Suppressor macrophage (primary cell): ENCODE measurements around the gene KYNU.

ENCODE experiments used
- DNase-seq, 4 experiments: peaks; one replicate each; pipeline ENCODE4 v3.0.0-alpha.2; 2020 to 2022

The KYNU gene

DNA sequence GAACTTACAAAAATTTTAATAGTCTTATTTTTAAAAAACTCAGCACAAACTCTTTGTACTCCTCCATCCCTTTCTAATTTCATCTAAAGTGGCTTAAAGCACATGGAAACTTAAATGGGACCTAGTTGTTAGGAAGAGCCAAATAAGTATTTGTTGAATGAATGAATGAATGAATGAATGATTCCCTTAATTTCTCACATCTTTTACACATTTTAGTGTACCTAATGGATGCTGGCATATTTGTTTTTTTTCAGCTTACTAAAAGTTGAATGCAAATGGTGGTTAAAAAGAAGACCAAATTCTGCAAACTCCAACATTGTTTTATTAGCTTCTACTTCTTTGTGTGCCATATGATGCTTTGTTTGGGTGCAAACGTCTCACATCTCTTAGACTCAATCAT is 89.6 kb downstream of the KYNU start:
- DNase-seq = no peak

GRCh38 chr2:142973160-142973821 is 95.8 kb downstream of the KYNU start:
- DNase-seq = no peak

DNA sequence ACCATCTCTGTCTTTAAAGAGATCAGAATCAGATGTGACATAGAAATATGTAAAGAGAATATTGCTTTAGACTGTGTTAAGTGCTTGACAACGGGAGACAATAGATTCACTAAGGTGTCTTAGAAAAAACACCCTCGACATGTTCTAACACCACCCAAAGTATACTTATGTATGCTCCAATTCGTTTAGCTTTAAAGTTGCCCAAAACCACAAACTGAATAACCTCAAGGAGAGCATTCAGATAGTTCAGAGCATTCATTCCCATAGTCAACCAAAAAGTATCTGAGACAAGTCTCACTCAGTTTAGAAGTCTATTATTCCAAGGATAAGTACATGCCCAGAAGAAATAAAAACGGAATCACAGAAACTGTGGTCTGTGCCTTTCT is 96.4 kb downstream of the KYNU start:
- no peak for DNase-seq

DNA sequence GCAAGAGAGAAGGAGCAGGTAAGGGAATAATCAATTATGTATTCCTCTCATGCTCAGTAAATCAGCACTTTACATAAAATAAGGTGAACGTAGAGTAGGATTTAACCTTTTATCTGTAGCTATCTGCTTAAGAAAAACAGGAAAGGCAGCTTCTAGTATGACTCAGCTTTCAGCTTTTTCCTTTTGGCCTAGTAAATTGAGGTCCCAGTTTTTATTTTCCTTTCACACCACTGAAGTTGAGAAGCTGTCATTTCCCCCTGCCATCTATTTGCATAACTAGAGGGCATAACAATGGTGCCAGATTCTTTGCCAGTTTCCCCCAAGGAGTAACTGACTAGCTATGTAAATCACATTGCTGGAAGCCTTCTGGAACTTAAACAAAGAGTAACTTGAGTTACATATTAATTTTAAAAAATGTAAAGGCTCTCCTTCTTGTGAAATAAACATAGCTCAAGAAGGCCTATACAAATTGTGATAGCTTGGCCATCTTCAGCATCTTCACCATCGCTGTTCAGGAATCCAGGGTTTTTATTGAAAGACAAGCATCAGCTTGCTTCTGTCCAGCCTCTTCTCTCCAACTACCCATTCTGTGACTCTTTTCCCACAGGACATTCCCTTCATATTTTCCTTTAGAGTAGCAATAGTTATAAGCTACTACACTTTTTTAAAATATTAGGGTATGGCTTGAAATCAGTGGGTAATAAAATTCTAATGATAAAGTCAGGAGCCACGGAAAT is 97.0 kb downstream of the KYNU start:
- peak in 1 of 4 experiments; percentile 4 for DNase-seq

GRCh38 chr2:142975239-142975638 is 97.8 kb downstream of the KYNU start:
- no peak for DNase-seq

DNA sequence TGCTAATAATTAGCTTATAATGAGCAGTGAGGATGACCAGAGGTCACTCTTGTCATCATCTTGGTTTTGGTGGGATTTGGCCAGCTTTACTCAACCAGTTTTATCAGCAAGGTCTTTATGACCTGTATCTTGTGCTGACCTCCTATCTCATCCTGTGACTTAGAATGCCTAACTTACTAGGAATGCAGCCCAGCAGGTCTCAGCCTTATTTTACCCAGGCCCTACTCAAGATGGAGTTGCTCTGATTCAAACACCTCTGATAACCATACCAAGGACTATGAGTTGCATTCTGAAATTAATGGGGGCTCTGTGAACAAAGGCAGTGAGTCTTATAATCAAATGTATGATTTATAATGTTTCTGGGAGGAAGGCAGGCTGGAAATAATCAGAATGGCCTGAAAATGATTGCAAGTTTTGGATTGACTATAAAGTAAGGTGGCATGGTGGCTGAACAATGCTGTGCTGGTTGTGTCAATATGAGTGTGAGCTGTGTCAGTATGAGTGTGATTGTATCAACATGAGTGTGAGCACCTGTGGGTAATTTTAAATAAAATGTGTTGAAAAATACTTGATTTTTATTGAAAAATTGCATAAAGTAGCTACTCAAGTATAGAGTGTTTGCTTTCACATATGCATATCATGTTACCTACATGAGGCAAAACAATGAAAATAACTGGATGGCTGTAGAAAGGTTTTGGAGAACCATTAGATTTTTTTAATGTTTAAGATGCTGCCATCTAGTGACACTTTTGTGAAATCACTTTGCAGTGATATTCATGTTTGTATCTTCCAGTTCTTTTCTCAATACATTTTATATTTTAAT is 103.0 kb downstream of the KYNU start:
- DNase-seq = peak in 3 of 4 experiments; percentile 28 to 57 (median 42)

GRCh38 chr2:142981069-142981378 is 103.6 kb downstream of the KYNU start:
- DNase-seq = no peak

DNA sequence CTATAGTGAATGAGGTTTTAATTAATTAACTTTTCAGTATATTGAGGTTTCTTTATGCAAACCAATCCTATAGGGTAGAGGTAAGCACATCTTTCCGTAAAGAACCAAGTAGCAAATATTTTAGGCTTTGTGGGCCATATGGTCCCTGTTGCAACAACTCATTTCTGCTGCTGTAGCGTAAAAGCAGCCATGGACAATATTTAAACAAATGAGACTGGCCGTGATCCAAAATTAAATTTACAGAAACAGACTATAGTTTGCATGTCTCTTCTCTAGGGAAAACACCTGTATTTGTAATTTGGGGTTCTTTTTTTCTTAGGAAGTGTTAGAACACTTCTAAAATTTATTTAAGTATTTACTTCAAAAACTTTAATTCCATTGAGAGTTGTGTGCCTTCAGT is 104.3 kb downstream of the KYNU start:
- no peak for DNase-seq

GRCh38 chr2:142983174-142983573 is 105.7 kb downstream of the KYNU start:
- DNase-seq = peak in 1 of 4 experiments; percentile 9

- DNase-seq = no peak
Measured at GRCh38 chr2:142984657-142985056, 107.2 kb downstream of the KYNU start.

- DNase-seq = no peak
Measured at GRCh38 chr2:142987044-142987443, 109.6 kb downstream of the KYNU start.

DNA sequence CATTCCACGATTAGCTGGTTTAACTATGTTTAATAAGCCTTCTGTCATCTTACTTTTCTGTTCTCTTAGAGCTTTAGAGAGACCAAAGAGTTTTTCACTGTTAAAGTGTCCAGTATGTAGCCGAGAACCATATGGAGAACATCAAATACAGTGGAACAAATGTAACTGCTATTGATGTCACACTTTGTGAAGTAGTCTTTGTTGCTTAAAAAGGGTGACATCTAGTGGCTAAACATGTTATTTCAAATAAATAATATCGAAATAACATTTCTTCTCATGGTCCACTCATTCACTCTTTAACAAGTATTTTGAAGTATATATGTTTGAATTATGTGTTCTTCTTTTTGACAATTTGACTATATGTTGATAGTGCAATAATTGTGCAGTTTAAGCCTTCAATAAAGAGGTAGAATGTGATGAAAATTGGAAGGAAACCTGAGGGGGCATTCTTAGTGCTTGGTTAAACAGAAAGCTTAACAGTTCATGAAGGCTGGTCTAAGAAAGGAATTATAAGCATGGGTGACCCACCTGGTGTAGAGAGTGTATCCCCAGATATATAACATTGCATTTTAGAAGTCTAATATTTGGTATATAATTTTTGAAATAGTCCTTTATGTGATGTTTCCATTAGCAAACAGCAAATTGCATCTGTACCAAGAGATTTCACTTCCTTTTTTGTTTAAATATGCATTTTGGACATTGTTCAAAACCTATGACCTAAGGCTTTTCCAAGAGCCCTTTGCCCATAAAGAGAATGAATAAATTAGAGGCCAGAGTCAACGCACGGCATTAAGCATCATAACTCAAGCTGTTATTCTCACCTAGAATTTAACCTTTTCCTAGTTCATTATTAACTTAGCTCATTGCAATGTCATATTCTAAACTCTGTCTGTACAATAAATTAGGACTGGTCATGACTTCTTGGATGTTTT is 112.1 kb downstream of the KYNU start:
- DNase-seq = peak in 3 of 4 experiments; percentile 7 to 70 (median 63)

DNA sequence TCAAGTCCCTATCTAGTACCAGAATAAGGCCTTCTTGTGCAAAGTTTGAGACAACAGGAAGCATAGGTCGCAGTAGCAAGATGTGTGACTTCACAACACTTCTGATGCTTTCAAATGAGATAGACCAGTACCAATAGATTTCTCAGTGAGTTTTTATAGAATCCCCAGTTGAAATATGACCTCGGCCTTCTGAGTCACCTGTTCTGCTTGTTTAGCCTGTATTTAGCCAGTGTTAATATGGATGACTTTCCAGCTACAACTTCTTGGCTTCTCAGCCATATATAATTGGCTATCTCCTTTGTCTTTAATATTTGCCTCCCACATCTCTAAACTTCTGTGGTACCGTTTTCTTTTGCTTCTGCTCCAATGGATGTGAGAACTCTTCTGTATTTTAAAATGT is 113.8 kb downstream of the KYNU start:
- DNase-seq = no peak

DNA sequence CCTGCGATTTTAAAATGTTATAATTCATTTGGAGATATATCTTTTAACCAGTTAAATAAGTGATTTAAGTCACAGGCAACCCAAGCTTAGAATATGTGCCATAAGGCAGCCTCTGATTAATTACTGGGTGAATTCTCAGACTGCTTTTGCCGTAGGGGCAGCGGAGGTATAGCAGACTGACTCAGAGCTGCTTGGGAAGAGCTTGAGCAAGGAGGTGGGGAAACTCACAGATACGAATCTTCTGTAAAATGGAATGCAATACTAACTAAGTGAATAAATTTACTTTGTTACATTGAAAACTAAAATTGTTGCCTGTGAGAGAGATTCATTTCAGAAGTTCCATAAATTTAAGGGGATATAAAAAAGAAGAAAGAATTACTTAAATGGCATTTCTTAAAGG is 115.4 kb downstream of the KYNU start:
- DNase-seq = no peak

GRCh38 chr2:142993771-142994170 is 116.3 kb downstream of the KYNU start:
- DNase-seq = no peak

DNA sequence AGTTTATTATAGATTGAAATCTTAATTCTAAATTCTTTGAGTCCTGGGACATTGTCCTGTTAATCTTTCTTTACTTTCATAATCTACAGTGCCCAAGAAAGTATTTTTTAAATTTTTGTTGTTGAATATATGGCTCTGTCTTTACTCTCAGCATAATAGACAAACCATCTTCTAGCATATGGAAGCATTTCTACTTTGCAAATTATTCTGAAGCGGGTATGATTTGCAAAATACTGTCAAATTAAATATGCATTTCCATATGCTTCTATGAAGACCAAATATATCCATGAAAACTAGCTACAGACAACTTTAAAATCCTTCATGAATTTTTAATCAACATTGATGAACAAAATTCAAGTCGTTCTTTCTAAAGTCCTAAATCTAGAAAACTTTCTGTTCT is 117.2 kb downstream of the KYNU start:
- DNase-seq = no peak

GRCh38 chr2:142997231-142997630 is 119.8 kb downstream of the KYNU start:
- DNase-seq = no peak

- no peak for DNase-seq
Measured at GRCh38 chr2:143000599-143000998, 123.1 kb downstream of the KYNU start.

DNA sequence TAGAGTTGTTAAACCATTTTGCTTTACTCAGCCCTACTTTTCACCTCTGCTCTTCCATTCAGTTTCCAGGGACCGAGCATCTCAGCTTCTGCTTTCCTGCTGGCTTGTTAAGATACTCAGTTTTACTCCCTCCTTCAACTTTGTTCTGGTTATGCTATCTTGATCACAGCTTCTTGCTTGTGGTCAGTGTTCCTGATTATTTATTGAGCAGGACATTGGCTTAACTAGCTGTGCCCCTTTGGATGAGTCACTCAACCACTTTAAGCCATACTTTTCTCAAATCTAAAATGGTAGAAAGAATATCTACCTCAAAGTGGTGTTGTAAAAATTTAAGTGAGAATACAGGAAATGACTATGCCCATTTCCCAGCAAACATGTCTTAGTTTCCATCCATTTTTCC is 124.0 kb downstream of the KYNU start:
- no peak for DNase-seq

GRCh38 chr2:143015656-143016055 is 138.2 kb downstream of the KYNU start:
- no peak for DNase-seq

DNA sequence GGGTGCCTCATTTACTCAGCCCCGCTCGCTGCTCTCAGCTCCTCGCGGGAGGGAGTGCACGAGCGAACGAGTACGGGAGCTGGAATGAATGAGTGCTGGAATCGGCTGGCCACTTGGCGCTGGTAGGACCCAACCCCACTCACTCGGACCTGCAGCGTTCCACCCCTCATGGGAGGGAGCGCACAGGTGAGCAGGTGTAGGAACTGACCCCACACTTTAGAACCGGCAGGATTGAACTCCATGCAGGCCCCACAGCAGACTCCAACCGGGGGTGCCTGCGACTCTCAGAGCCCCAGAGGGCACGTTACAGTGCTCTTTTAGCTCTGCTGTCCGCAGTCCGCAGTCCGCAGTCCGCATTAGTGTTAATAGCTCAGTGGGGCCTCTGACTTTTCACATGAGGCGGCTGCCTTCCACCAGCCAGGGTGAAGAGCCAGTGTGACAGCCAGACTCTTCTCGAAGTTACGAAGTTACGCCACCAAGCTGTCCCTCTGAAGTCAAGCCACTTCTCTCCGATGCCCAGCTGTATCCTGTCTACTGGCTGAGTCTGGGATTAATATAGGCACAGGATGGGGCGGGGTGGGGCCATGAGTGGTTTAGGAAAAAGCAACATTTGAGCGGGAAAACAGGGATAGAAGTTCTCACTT is 149.1 kb downstream of the KYNU start:
- DNase-seq = peak in 3 of 4 experiments; percentile 19 to 42 (median 28)

DNA sequence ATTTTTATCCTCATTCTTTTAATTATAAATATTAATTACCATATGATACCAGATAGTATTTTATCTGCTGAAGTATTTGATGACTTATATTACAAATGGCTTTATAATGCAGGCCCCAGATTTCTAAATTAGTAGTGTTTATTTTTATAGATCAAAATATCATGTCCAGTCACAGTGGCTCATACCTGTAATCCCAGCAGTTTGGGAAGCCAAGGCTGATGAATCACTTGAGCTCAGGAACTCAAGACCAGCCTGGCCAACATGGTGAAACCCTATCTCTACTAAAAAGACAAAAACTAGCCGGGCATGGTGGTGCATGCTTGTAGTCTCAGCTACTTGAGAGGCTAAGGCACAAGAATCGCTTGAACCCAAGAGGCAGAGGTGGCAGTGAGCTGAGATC is 151.7 kb downstream of the KYNU start:
- DNase-seq = no peak
